Nephron progenitor cell (in vitro differentiated cells): ENCODE data around the gene TC2N.

Source experiments
- DNase-seq: peaks from one replicate; pipeline ENCODE4 v3.0.0; 2021
- H3K27ac Mint-ChIP-seq: 2 replicates; pipeline ENCODE4 v1.8.0; 2021; ENCODE audit warnings: mild to moderate bottlenecking, moderate library complexity, mixed read lengths
- H3K27me3 Mint-ChIP-seq: 2 replicates; pipeline ENCODE4 v1.8.0; 2021; ENCODE audit warnings: mild to moderate bottlenecking, low read depth, mixed read lengths; ENCODE audit not compliant: poor library complexity
- H3K36me3 Mint-ChIP-seq: 2 replicates; pipeline ENCODE4 v1.8.0; 2021; ENCODE audit warnings: low read depth, mixed read lengths
- H3K4me1 Mint-ChIP-seq: 2 replicates; pipeline ENCODE4 v1.8.0; 2021; ENCODE audit warnings: mixed read lengths
- H3K4me3 Mint-ChIP-seq: 2 replicates; pipeline ENCODE4 v1.8.0; 2021; ENCODE audit warnings: mild to moderate bottlenecking, moderate library complexity, mixed read lengths
- H3K9me3 Mint-ChIP-seq: 2 replicates; pipeline ENCODE4 v1.8.0; 2021; ENCODE audit warnings: mild to moderate bottlenecking, moderate library complexity, mixed read lengths
- CTCF ChIP-seq: fragments of 200-600 bp; sonication (generic); IDR thresholded peaks from 2 replicates; pipeline ENCODE4 v1.5.0; 2021; ENCODE audit warnings: antibody characterized with exemption

TC2N gene

GRCh38 chr14:91867316-91867988, at the start of gene TC2N:
Gene TC2N, minus strand, starts transcription at chr14:91867536. Its CDS starts 53,767 bp downstream, at chr14:91813769.
- Mint-ChIP-seq H3K27me3 (peaks cover 13% of the 10 kb centered on the region), H3K4me1 (peaks cover 32% of the 10 kb centered on the region), H3K36me3 (peaks cover 4% of the 10 kb centered on the region), H3K27ac (peak within 1 kb of the TSS; percentile 74), H3K9me3 (peaks cover 31% of the 10 kb centered on the region), H3K4me3 (no peak within 1 kb of the TSS)
- TF ChIP-seq CTCF, result no peak
- no peak for DNase-seq

- no peak overlapping the region for H3K27ac Mint-ChIP-seq
- H3K36me3 Mint-ChIP-seq, result no peaks in the 10 kb centered on the region
- no peaks in the 10 kb centered on the region for H3K27me3 Mint-ChIP-seq
- no peak for TF ChIP-seq CTCF
- DNase-seq, result no peak
- H3K4me1 Mint-ChIP-seq, result peaks cover 7% of the 10 kb centered on the region
- peaks cover 9% of the 10 kb centered on the region for H3K9me3 Mint-ChIP-seq
- H3K4me3 Mint-ChIP-seq, result no peak overlapping the region
Measured at GRCh38 chr14:91912035-91912434, 44.7 kb upstream of the TC2N start.

DNA sequence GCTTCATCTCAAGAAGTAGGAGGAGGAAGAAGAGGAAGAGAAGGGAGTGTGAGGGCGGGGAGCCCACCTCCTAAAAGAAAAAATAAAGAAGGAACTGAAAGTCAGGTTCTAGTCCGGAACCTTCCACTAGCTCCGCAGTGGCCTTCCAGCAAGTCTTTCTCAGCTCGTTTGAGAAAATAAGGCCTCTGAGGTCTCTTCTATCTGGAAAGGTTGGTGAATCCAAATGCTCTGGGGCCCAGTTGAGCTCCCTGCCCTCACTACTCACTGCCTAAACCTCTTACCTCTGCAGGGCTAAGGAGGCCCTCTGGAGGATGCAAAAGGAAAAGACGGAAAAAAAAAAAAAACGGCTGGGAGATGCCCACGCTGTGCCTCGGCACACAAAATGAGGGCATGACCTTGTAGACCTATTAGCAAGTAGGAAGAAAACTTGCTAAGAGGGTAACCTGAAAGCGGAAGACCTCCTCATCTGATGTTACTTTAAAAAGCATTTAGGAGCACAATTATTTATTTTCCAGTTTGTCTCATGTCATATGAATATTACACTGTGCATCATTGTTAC, 44.2 kb upstream of the TC2N start:
- DNase-seq, result peak; percentile 14
- peaks cover 7% of the 10 kb centered on the region for H3K4me1 Mint-ChIP-seq
- H3K4me3 Mint-ChIP-seq, result no peak overlapping the region
- TF ChIP-seq CTCF, result peak; percentile 51
- H3K27me3 Mint-ChIP-seq, result no peaks in the 10 kb centered on the region
- H3K9me3 Mint-ChIP-seq, result peaks cover 9% of the 10 kb centered on the region
- no peaks in the 10 kb centered on the region for H3K36me3 Mint-ChIP-seq
- no peak overlapping the region for H3K27ac Mint-ChIP-seq

DNA sequence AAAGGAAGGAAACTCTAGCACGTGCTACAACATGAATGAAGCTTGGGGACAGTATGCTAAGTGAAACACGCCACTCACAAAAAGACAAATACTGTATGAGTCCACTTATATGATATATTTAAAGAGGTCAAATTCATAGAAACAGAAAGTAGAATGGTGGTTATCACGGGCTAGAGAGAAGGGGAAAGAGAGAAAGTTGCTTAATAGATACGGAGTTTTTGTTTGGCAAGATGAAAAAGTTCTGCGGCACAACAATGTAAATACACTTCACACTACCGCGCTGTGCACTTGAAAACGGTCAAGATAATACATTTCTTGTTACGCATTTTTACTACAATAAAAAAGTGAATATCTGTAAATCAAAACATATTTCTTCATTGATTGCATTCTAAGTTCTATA, 42.9 kb upstream of the TC2N start:
- Mint-ChIP-seq H3K9me3 (peaks cover 4% of the 10 kb centered on the region), H3K27ac (no peak overlapping the region), H3K36me3 (no peaks in the 10 kb centered on the region), H3K27me3 (no peaks in the 10 kb centered on the region), H3K4me3 (no peak overlapping the region), H3K4me1 (peaks cover 7% of the 10 kb centered on the region)
- TF ChIP-seq CTCF, result no peak
- no peak for DNase-seq

DNA sequence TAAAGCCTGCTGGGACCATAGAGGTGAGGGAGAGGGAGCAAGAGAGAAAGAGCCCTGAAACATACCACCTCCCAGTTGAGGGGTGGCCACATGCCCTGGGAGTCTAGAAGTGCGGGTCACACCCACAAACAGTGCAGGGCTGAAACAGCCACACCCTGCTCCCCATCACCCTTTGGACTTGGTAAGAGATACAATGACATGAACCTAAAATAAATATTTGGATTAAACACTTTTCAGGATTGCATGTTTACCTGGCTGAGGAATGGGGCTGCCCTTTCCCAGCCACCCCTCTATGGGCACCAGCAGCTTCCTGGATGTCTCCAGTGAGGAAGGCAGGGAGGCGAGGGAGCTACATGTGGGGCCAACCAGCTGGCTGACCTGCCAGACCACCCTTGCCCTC, 39.0 kb upstream of the TC2N start:
- Mint-ChIP-seq H3K4me3 (no peak overlapping the region), H3K36me3 (no peaks in the 10 kb centered on the region), H3K27ac (no peak overlapping the region), H3K27me3 (peaks cover 5% of the 10 kb centered on the region), H3K9me3 (no peaks in the 10 kb centered on the region), H3K4me1 (peaks cover 2% of the 10 kb centered on the region)
- TF ChIP-seq CTCF, result no peak
- no peak for DNase-seq
